RPMI8226 (cell line): ENCODE results near the gene COBLL1.
"Not testable (repeated sequence)": the region's sequence is repeated elsewhere in the genome, so short reads cannot be mapped to it uniquely, and the experiment has no call there.

Experiments
- DNase-seq: peaks from one replicate; pipeline ENCODE4 v3.0.0-alpha.2; 2015

The COBLL1 gene

GRCh38 chr2:164859906-164860693 lies 18.5 kb upstream of the COBLL1 start:
- not testable (repeated sequence) for DNase-seq

GRCh38 chr2:164859251-164859818 lies 17.7 kb upstream of the COBLL1 start:
- no peak for DNase-seq

GRCh38 chr2:164852086-164852485 lies 10.5 kb upstream of the COBLL1 start:
- no peak for DNase-seq

- no peak for DNase-seq
Measured at GRCh38 chr2:164850235-164850634, 8.6 kb upstream of the COBLL1 start.

GRCh38 chr2:164849506-164849905 lies 7.9 kb upstream of the COBLL1 start:
- DNase-seq: no peak

GRCh38 chr2:164847981-164848741 lies 6.5 kb upstream of the COBLL1 start:
- no peak for DNase-seq

- DNase-seq: no peak
Measured at GRCh38 chr2:164847291-164847690, 5.7 kb upstream of the COBLL1 start.

GRCh38 chr2:164846276-164846675 lies 4.7 kb upstream of the COBLL1 start:
- DNase-seq: no peak

- no peak for DNase-seq
Measured at GRCh38 chr2:164843346-164843911, 1.8 kb upstream of the COBLL1 start.

GRCh38 chr2:164842624-164842966 lies 972 bp upstream of the COBLL1 start:
- DNase-seq: no peak

- DNase-seq: peak; percentile 91
Measured at GRCh38 chr2:164840930-164841718, 499 bp downstream of the COBLL1 start.

GRCh38 chr2:164840458-164840929 lies 1.1 kb downstream of the COBLL1 start:
- DNase-seq: peak; percentile 50

GRCh38 chr2:164839914-164840457 lies 1.6 kb downstream of the COBLL1 start:
- DNase-seq: no peak

GRCh38 chr2:164837807-164838206 lies 3.8 kb downstream of the COBLL1 start:
- no peak for DNase-seq

- DNase-seq: no peak
Measured at GRCh38 chr2:164836907-164837306, 4.7 kb downstream of the COBLL1 start.

GRCh38 chr2:164835302-164835701 lies 6.3 kb downstream of the COBLL1 start:
- peak; percentile 8 for DNase-seq

- no peak for DNase-seq
Measured at GRCh38 chr2:164831887-164832286, 9.7 kb downstream of the COBLL1 start.

- DNase-seq: no peak
Measured at GRCh38 chr2:164831180-164831579, 10.4 kb downstream of the COBLL1 start.

GRCh38 chr2:164826293-164827243 lies 15.1 kb downstream of the COBLL1 start:
- peak; percentile 52 for DNase-seq

- no peak for DNase-seq
Measured at GRCh38 chr2:164824872-164825271, 16.8 kb downstream of the COBLL1 start.

GRCh38 chr2:164823126-164823525 lies 18.5 kb downstream of the COBLL1 start:
- no peak for DNase-seq
